ENCODE measurements around the gene MCTP2.
"Not testable (repeated sequence)": the region's sequence is repeated elsewhere in the genome, so short reads cannot be mapped to it uniquely, and the experiment has no call there.

Gene MCTP2

DNA sequence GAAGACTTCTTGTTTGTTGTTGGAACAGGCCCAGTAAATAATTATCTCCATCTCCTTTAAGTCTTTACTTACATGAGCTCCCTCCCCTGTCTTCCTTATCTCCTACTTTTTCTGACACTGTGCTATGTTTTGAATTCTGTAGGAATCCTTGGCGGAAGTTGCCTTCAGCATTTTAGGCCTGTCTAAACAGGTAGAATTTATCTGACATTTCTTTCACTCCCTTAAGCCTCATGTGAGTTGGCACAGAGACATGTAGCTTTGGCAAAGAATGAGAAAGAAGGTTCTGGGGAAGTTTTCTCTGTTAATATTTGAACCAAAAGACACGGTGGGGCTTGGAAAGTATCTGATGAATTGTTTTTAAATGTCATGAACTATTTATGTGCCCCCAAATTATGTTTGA, 8.1 kb downstream of the MCTP2 start:
- Histone ChIP-seq H2AK5ac (ENCODE audit: low read depth, low read length) (no peak overlapping the region), H3K4me2 (ENCODE audit: insufficient read depth, low read length, poor library complexity, severe bottlenecking) (no peak overlapping the region), H3K14ac (ENCODE audit: low read length) (no peak overlapping the region), H3K18ac (ENCODE audit: low read length) (no peak overlapping the region), H2AFZ (ENCODE audit: low read length) (no peak overlapping the region), H2BK5ac (ENCODE audit: low read length) (no peak overlapping the region), H3K79me1 (ENCODE audit: low read depth, low read length) (no peaks in the 10 kb centered on the region), H4K8ac (ENCODE audit: low read depth, low read length) (no peak overlapping the region), H2BK120ac (ENCODE audit: low read depth, low read length) (no peak overlapping the region), H3K27ac (replicated peaks; ENCODE audit: low read length) (no peak overlapping the region), H3K9ac (ENCODE audit: low read depth, low read length, poor library complexity) (no peak overlapping the region), H2BK15ac (ENCODE audit: low read length) (no peak overlapping the region), H3K27me3 (ENCODE audit: control insufficient read depth in 3 of 3, insufficient read depth in 3 of 3, low read depth in 1 of 3, low read length in 3 of 3) (peaks cover 0 to 5% (median 0%) of the 10 kb centered on the region in 3 experiments), H2BK12ac (ENCODE audit: low read length) (no peak overlapping the region), H3K4ac (ENCODE audit: low read length) (no peak overlapping the region), H3K4me1 (ENCODE audit: control insufficient read depth in 2 of 2, insufficient read depth in 1 of 2, low read depth in 1 of 2, low read length in 2 of 2) (no peaks in the 10 kb centered on the region), H3K4me3 (ENCODE audit: low read length in 2 of 2) (no peak overlapping the region), H3K23ac (ENCODE audit: low read depth, low read length, poor library complexity) (no peak overlapping the region), H3K9me3 (replicated peaks in 1 of 2; ENCODE audit: control insufficient read depth in 2 of 2, insufficient read depth in 1 of 2, low read depth in 1 of 2, low read length in 2 of 2) (peaks cover 0 to 4% of the 10 kb centered on the region in 2 donors), H4K91ac (ENCODE audit: low read depth, low read length, poor library complexity) (no peak overlapping the region), H3K36me3 (replicated peaks in 1 of 2; ENCODE audit: control insufficient read depth in 2 of 2, insufficient read depth in 2 of 2, low read length in 2 of 2) (no peaks in the 10 kb centered on the region)
- no CpG with 5 or more reads among the region's 2 CpGs for whole genome bisulfite sequencing, 2 donors (ENCODE audit: extremely low coverage in 2 of 2, insufficient read length in 2 of 2, insufficient replicate concordance in 1 of 2)
- no peak for DNase-seq (ENCODE audit: low spot score)

DNA sequence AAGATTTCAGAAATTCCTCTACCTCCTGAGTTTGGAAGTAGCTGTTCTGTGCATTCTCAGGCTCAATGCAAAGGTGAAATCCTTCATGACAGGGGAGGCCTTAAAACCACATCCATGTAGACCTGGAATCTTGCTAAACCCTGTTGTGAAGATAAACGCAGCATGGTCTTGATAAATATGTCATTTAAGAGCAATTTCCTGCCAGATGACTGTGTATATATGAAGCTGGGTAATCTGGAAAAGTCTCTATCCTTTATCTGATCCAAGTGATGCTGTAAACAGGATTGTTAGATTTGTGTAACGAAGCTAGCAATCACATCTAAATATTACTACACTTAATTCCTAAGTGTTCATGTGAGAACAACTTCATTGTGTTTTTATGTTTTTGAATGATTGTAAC, 9.1 kb downstream of the MCTP2 start:
- Histone ChIP-seq H3K27ac (replicated peaks; ENCODE audit: low read length) (no peak overlapping the region), H2BK12ac (ENCODE audit: low read length) (no peak overlapping the region), H2AK5ac (ENCODE audit: low read depth, low read length) (no peak overlapping the region), H3K4me2 (ENCODE audit: insufficient read depth, low read length, poor library complexity, severe bottlenecking) (no peak overlapping the region), H4K91ac (ENCODE audit: low read depth, low read length, poor library complexity) (no peak overlapping the region), H3K4me1 (ENCODE audit: control insufficient read depth in 2 of 2, insufficient read depth in 1 of 2, low read depth in 1 of 2, low read length in 2 of 2) (no peaks in the 10 kb centered on the region), H3K36me3 (replicated peaks in 1 of 2; ENCODE audit: control insufficient read depth in 2 of 2, insufficient read depth in 2 of 2, low read length in 2 of 2) (no peaks in the 10 kb centered on the region), H3K27me3 (ENCODE audit: control insufficient read depth in 3 of 3, insufficient read depth in 3 of 3, low read depth in 1 of 3, low read length in 3 of 3) (peaks cover 0 to 2% (median 0%) of the 10 kb centered on the region in 3 experiments), H2BK120ac (ENCODE audit: low read depth, low read length) (no peak overlapping the region), H3K4ac (ENCODE audit: low read length) (no peak overlapping the region), H3K4me3 (ENCODE audit: low read length in 2 of 2) (no peak overlapping the region), H3K23ac (ENCODE audit: low read depth, low read length, poor library complexity) (no peak overlapping the region), H3K9me3 (replicated peaks in 1 of 2; ENCODE audit: control insufficient read depth in 2 of 2, insufficient read depth in 1 of 2, low read depth in 1 of 2, low read length in 2 of 2) (peaks cover 0 to 4% of the 10 kb centered on the region in 2 donors), H2AFZ (ENCODE audit: low read length) (no peak overlapping the region), H3K14ac (ENCODE audit: low read length) (no peak overlapping the region), H2BK15ac (ENCODE audit: low read length) (no peak overlapping the region), H3K9ac (ENCODE audit: low read depth, low read length, poor library complexity) (no peak overlapping the region), H4K8ac (ENCODE audit: low read depth, low read length) (no peak overlapping the region), H2BK5ac (ENCODE audit: low read length) (no peak overlapping the region), H3K18ac (ENCODE audit: low read length) (no peak overlapping the region), H3K79me1 (ENCODE audit: low read depth, low read length) (no peaks in the 10 kb centered on the region)
- WGBS, 2 donors (ENCODE audit: extremely low coverage in 2 of 2, insufficient read length in 2 of 2, insufficient replicate concordance in 1 of 2) = no CpG with 5 or more reads among the region's 2 CpGs
- DNase-seq (ENCODE audit: low spot score) = no peak

DNA sequence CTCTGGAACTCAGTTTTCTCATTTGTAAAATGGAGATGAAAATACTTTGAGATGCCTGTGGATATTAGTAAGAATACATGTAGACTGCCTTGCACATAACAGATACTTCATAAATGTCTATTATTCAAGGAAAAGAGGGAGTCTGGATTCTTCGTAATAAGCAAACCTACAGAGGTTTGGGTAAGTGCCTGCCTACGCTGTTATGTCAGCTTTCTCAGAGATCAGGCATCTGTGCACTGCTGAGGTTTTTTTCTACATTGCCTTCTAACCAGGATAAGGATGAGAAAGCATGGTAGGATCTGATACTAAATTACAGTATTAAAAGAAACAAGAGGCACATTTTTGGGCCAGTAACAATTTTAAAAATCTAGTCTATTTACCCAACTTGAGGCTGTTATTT, 10.9 kb downstream of the MCTP2 start:
- H2BK15ac ChIP-seq (ENCODE audit: low read length) = no peak overlapping the region
- no peak overlapping the region for H3K14ac ChIP-seq (ENCODE audit: low read length)
- H3K4ac ChIP-seq (ENCODE audit: low read length) = no peak overlapping the region
- no peak for DNase-seq (ENCODE audit: low spot score)
- no peaks in the 10 kb centered on the region for H3K27me3 ChIP-seq (ENCODE audit: control insufficient read depth in 3 of 3, insufficient read depth in 3 of 3, low read depth in 1 of 3, low read length in 3 of 3)
- no peak overlapping the region for H3K9ac ChIP-seq (ENCODE audit: low read depth, low read length, poor library complexity)
- no peak overlapping the region for H3K4me3 ChIP-seq (ENCODE audit: low read length in 2 of 2)
- no peak overlapping the region for H2BK5ac ChIP-seq (ENCODE audit: low read length)
- H4K8ac ChIP-seq (ENCODE audit: low read depth, low read length) = no peak overlapping the region
- H2BK12ac ChIP-seq (ENCODE audit: low read length) = no peak overlapping the region
- H2AFZ ChIP-seq (ENCODE audit: low read length) = no peak overlapping the region
- WGBS, 2 donors (ENCODE audit: extremely low coverage in 2 of 2, insufficient read length in 2 of 2, insufficient replicate concordance in 1 of 2) = no CpG with 5 or more reads among the region's 2 CpGs
- peaks cover 0 to 4% of the 10 kb centered on the region in 2 donors for H3K9me3 ChIP-seq (replicated peaks in 1 of 2; ENCODE audit: control insufficient read depth in 2 of 2, insufficient read depth in 1 of 2, low read depth in 1 of 2, low read length in 2 of 2)
- no peak overlapping the region for H3K23ac ChIP-seq (ENCODE audit: low read depth, low read length, poor library complexity)
- no peaks in the 10 kb centered on the region for H3K36me3 ChIP-seq (replicated peaks in 1 of 2; ENCODE audit: control insufficient read depth in 2 of 2, insufficient read depth in 2 of 2, low read length in 2 of 2)
- no peak overlapping the region for H3K4me2 ChIP-seq (ENCODE audit: insufficient read depth, low read length, poor library complexity, severe bottlenecking)
- H3K18ac ChIP-seq (ENCODE audit: low read length) = no peak overlapping the region
- H3K4me1 ChIP-seq (ENCODE audit: control insufficient read depth in 2 of 2, insufficient read depth in 1 of 2, low read depth in 1 of 2, low read length in 2 of 2) = no peaks in the 10 kb centered on the region
- H3K27ac ChIP-seq (replicated peaks; ENCODE audit: low read length) = no peak overlapping the region
- H2BK120ac ChIP-seq (ENCODE audit: low read depth, low read length) = no peak overlapping the region
- H4K91ac ChIP-seq (ENCODE audit: low read depth, low read length, poor library complexity) = no peak overlapping the region
- H3K79me1 ChIP-seq (ENCODE audit: low read depth, low read length) = no peaks in the 10 kb centered on the region
- H2AK5ac ChIP-seq (ENCODE audit: low read depth, low read length) = no peak overlapping the region

DNA sequence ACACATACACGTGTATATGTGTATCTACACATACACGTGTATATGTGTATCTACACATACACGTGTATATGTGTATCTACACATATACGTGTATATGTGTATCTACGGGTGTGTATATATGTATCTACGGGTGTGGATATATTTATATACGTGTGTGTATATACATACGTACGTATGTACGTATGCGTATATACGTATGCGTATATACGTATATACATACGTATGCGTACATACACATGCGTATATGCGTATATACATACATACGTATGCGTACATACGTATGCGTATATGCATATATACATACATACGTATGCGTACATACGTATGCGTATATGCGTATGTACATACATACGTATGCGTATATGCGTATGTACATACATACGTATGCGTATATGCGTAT, 11.6 kb downstream of the MCTP2 start:
- not testable (repeated sequence) for H3K36me3 ChIP-seq (replicated peaks in 1 of 2; ENCODE audit: control insufficient read depth in 2 of 2, insufficient read depth in 2 of 2, low read length in 2 of 2); H4K8ac ChIP-seq (ENCODE audit: low read depth, low read length); H3K4me2 ChIP-seq (ENCODE audit: insufficient read depth, low read length, poor library complexity, severe bottlenecking); DNase-seq (ENCODE audit: low spot score); H3K9ac ChIP-seq (ENCODE audit: low read depth, low read length, poor library complexity); H3K14ac ChIP-seq (ENCODE audit: low read length); H2BK12ac ChIP-seq (ENCODE audit: low read length); H2BK120ac ChIP-seq (ENCODE audit: low read depth, low read length); H2AFZ ChIP-seq (ENCODE audit: low read length); H3K9me3 ChIP-seq (replicated peaks in 1 of 2; ENCODE audit: control insufficient read depth in 2 of 2, insufficient read depth in 1 of 2, low read depth in 1 of 2, low read length in 2 of 2); H4K91ac ChIP-seq (ENCODE audit: low read depth, low read length, poor library complexity); H3K27me3 ChIP-seq (ENCODE audit: control insufficient read depth in 3 of 3, insufficient read depth in 3 of 3, low read depth in 1 of 3, low read length in 3 of 3); H3K79me1 ChIP-seq (ENCODE audit: low read depth, low read length); H3K18ac ChIP-seq (ENCODE audit: low read length); H2BK15ac ChIP-seq (ENCODE audit: low read length); H2AK5ac ChIP-seq (ENCODE audit: low read depth, low read length); H3K27ac ChIP-seq (replicated peaks; ENCODE audit: low read length); H3K4ac ChIP-seq (ENCODE audit: low read length); H2BK5ac ChIP-seq (ENCODE audit: low read length); H3K4me3 ChIP-seq (ENCODE audit: low read length in 2 of 2); H3K4me1 ChIP-seq (ENCODE audit: control insufficient read depth in 2 of 2, insufficient read depth in 1 of 2, low read depth in 1 of 2, low read length in 2 of 2); H3K23ac ChIP-seq (ENCODE audit: low read depth, low read length, poor library complexity)
- 100% methylated on average over 6 of the region's 33 CpGs; no CpG with 5 or more reads in 1 of the 2 donors for WGBS, 2 donors (ENCODE audit: extremely low coverage in 2 of 2, insufficient read length in 2 of 2, insufficient replicate concordance in 1 of 2)
